HG02642 (cell line): Measurements from ENCODE around the gene CFAP100.

Experiments
- ATAC-seq: cut with Tn5 transposase; IDR thresholded peaks from one replicate; pipeline ENCODE4 v1.9.1; 2021; ENCODE audit warnings: mild to moderate bottlenecking; ENCODE audit not compliant: unreplicated experiment, poor library complexity

CFAP100 gene

GRCh38 chr3:126452213-126452612 lies 57.5 kb downstream of the CFAP100 start:
- ATAC-seq: no peak

GRCh38 chr3:126454025-126454424 lies 59.3 kb downstream of the CFAP100 start:
- no peak for ATAC-seq

DNA sequence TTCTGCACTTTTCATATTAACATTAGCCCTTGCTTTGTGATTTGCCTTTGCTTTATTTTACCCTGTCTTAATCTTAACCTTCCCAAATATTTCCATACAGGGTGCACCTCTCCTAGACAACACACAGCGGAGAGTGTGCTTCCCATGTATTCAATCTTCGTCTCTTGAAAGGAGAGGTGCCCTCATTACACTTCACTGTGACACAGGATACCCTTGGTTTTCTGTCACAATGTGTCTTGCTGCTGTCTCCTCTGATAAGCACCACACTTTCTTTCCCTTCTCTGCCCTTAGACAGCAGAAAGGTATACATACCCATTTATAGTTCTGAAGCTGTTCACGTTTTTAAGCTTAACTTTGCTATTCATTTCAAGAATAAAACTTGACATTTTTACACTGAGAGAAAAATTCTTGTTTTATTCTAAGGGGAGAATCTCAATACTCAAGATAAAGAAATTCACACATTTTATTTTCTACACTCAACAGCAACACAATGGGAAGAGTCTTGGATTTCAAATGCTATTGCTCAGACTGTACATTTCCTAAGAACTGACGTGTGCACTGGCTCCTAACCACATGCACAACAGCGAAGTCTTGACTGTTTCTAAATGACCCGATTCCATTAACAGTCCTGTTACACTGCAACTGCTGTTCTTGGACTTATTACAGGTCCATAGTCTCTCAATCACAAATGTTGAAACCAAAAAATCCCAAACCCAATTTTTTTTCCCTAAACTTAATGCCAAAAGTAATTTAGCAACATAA lies 59.9 kb downstream of the CFAP100 start:
- no peak for ATAC-seq

GRCh38 chr3:126456211-126456610 lies 61.5 kb downstream of the CFAP100 start:
- ATAC-seq: no peak

DNA sequence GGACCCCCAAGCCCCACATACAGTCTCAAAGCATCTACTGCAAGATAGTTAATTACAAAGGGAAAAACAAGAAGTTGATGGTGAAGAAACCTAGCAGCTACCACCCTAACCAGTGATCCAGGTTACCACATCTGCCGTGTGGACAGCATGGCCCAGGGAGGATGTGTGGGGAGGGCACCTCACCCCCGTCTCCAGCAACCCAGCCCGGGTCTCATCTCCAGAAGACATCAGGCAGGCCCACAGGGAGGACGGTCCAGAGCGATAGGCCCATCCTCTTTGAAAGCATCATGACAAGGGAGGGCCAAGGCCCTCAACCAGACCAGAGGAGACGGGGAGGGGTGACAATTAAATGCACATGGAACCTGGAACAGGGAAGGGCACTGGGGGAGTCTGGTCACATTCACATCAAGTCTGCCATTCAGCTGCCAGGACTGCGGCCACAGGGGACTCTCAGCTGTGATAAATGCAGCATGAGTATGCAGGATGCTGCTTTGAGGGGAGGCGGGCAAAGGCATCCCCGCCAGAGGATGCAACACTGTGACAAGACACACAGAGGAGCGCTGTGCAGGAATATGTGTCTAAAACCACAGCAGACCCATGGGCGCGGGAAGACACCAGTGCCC lies 62.2 kb downstream of the CFAP100 start:
- ATAC-seq: no peak

DNA sequence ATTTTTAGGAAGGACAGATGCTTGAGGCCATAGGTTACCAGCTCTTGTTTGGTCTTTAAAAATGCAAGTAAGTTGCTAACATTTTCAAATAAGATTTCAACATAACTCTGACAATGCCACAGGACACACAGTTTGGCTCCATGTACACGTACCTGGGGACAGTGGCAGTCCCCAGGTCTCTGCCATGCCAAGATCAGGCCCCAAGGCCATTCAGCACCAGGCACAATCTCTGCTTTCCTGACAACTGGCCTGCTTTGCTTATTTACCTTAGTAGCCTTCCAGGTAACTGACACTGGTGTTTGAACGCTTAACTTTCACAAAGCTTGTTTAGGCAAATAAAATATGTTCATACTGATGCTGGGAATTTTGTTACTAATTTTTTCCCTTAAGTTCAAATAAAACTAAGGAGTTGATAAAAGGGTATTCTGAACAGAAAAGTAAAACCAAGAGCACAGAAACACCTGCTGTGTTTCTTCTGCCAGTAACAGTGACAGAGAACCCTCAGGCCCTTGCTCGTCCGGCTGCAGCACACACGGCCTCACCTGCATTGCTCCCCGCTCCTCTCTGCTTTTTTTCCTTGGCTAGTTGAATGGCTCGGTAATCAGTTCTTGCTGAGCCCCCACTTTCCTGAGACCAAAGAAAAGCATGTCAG lies 64.5 kb downstream of the CFAP100 start:
- no peak for ATAC-seq

DNA sequence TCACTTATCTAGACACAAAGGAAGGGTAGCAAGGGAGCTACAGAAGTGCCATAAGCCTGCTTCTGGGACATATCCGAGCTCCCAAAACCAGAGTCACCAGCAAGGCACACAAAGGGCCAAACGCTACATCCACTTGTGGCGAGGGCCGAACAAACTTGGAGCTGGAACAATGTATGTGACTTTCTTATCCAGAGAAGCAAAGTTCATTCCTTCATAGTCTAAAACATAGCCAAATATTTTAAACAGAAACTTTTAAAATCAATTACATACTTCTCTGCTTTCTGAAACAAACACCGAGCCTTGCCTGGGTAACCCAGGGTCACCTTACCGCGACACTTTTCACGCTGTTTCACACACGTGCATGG lies 65.0 kb downstream of the CFAP100 start:
- ATAC-seq: no peak

DNA sequence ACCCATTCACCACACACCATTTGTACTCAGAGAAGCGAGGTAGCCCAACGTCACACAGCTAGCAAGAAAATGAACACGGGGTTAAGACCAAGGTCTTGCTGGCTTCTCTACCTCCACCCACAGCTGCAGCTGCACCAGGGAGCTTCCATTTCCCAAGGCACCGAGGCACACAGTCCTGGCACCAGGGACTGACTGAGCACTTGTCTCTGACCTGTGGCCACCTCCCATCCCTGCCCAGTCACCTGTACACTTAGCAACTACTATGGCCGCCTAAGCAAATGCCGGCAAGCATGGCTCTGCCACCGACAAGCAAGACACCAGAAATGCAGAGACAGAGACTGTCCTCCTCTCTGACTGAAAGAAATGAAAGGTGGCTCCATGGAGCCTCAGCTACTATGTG lies 65.7 kb downstream of the CFAP100 start:
- ATAC-seq: no peak

DNA sequence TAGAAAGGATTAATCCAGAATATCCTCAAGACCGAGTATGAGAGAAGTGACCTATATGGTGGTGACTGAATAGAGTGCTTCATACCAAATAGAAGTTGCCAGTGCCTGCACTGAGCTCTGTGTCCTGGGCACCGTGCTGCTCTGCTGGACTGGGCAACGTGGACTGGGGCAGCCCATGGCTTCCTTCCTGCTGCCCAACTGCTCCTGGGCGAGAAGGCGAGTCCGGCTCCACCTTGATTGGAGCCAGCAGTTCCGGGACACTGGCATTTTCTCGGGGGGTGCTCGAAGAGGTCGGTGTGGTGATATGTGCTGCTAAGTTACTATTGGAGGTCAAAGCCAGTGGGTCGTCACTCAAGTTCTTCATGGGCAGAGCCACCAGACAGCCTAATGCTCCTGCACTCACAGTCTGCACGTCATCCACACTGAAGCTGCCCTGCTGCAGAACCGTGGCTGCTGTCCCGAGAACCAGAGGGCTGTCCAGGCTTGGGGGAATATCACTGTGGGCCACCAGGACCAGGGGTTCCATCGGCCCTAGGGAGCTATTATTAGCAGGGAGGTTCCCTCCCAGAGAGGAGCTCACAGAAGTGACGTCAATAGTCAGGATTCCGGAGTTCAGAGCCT lies 66.9 kb downstream of the CFAP100 start:
- ATAC-seq: no peak

DNA sequence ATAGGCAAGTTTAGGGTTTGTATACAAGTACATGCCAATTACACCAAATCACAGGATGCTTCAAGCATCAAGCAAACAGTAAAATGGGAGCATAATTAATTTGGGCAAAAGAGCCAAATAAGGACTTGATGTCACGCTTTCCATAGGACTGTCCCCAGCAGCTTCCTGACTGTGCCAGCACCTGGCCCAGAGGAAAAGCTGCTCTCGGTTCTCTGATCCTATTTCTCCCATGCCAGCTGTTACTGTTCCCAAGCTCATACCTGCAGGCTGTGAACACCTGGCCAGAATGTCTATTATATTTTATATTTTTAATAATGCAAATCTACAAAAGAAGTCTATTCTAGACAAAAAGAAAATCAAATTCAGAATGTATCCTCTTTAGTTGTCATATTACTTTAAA lies 68.8 kb downstream of the CFAP100 start:
- no peak for ATAC-seq

DNA sequence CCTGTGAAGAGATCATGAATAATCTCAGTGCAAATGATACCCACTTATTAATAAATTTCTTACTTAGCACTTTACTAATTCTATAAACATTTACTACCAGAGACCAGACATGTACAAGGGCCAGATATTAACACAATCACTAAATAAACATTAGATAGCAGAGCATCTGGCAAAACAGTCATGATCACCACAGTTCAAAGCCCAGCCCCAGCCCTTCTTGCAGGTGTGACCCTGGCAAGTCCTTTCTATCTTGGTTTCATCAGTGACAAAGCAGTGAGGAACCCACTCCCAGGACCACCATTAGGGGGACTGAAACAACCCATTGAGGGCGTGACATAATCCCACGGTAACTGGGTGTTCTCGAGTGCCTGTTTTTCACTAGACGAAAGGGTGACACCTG lies 69.4 kb downstream of the CFAP100 start:
- ATAC-seq: no peak

DNA sequence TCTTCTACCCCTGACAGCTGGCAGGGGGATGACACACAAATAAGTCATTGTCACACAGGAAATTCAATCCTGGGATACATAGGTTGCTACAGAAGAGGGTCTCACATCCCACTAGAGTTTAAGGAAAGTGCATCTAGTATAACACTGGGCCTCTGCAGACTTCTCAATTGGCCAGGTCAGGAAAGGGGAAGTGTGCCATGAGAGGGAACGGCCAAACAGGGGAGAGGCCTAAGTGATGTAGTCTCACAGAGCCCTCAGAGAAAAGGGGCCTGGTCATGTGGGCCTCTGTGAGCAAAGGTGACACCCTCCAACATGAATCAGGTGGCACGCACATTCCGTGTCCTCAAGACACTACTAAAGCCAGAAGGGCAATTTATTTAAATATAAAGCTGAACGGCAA lies 69.8 kb downstream of the CFAP100 start:
- no peak for ATAC-seq

DNA sequence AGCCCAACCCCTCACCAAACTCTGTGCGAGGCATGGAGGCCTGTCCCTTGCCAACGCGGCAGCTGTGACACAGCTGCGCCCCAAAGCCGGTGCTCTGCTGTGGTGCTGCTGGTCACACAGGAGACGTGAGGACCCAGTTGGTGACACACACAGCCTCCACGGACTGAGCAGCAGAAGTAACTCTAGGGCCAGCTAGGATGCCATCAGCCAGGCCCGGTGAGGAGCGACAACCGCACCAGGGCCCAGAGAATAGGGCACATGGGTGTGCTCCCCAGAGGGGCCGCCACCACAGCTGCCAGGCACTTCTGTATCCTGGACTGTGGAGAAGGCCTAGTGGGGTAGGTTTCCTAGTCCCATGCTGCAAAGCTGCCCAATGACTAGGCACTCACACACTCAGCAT lies 70.3 kb downstream of the CFAP100 start:
- no peak for ATAC-seq

DNA sequence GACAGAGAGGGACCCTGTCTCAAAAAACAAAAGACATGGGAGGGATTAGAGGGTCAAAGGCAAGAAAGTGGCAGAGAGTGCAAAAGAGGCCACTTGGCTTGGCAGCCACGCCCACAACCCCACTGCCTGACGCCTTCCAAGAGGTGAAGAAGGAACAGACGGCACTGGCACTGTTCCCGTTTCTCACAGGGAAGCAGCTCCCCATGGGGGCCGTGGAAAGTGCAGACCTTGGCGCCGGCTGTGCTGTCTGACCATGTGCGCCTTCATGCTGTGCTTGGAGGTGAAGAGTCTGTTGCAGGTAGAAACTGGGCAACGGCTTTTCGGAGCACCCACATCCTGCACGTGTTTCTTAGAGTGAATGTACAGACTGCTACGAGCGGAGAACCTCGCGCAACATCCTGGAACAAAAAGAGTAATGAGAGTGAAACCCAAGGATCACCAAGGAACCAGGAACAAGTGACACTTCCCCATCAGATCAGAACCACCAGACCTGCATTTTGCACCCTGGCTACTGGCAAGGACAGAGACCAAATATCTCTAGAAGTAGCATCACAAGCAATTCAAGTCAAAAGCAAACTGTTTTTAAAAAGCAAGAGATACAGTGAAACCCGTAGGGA lies 71.3 kb downstream of the CFAP100 start:
- no peak for ATAC-seq

DNA sequence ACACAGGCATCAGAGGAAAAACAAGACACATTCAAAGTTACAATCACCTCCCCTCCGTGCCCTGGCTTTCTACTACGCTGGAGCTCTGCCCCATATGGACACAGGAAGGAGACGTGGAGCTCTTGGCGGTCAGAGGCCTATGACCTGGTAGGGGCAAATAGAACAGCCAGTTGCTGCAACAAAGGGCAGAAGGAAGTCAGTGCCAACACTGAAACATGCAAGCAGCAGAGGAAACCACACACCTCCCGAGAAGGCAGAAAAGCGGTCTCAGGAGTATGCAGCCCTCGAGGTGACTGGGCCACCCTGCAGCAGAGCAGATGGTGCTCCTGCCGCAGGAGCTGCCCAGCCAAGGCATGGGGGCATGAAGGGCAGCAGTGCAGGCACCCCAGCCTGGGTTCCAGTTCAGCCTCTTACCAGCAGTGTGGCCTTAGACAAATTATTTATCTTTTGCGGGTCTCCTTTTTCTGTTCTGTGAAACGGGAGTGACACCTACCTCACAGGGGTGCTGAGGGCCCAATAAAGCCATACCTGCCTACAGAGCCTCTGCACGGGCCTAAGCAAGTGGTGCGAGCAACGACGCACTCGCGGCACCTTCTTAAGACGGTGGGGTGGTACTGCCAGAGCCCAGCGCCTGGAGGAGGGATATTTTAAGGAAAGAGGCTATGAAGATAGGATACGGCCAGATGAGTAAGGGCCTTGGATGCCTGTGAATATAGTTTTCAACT lies 72.3 kb downstream of the CFAP100 start:
- ATAC-seq: no peak

GRCh38 chr3:126467611-126467955 lies 72.9 kb downstream of the CFAP100 start:
- no peak for ATAC-seq

GRCh38 chr3:126468028-126468891 lies 73.6 kb downstream of the CFAP100 start:
- ATAC-seq: no peak

- no peak for ATAC-seq
Measured at GRCh38 chr3:126469479-126469878, 74.8 kb downstream of the CFAP100 start.

GRCh38 chr3:126472277-126473006 lies 77.7 kb downstream of the CFAP100 start:
- ATAC-seq: no peak
